ENCODE results near the gene SCAP. TPM values are rescaled to one million over a fixed set of nuclear protein-coding genes. Genes with fewer than 3 reads are reported as not detected.

SCAP gene
- total and polyA plus RNA-seq, 2 of the 4 experiments (the other 2 are of a cell fraction): 25.3 to 34.6 TPM

- Histone ChIP-seq H3K18ac (ENCODE audit: low read depth, low read length) (no peak overlapping the region), H3K9me3 (ENCODE audit: control insufficient read depth, insufficient read depth, low read length) (no peaks in the 10 kb centered on the region), H3K9me1 (ENCODE audit: insufficient read depth, low read length) (peaks cover 3% of the 10 kb centered on the region; the same call in 1 of the 2 replicates), H3K23ac (ENCODE audit: low read depth, low read length) (peak overlapping the region; percentile 38; the same call in 1 of the 2 replicates), H3K27ac (ENCODE audit: insufficient read depth, low read length) (peak overlapping the region; percentile 83), H3K4me1 (ENCODE audit: control insufficient read depth, insufficient read depth, low read length) (peaks cover 2% of the 10 kb centered on the region; the same call in 1 of the 2 replicates), H4K5ac (ENCODE audit: low read depth, low read length) (peak overlapping the region; percentile 98), H4K91ac (ENCODE audit: insufficient read depth, low read depth, low read length) (no peak overlapping the region), H4K8ac (ENCODE audit: low read depth in 2 of 2, low read length in 2 of 2) (peak overlapping the region; percentile 93 to 98), H2BK5ac (ENCODE audit: low read depth, low read length, poor library complexity, severe bottlenecking) (peak overlapping the region; percentile 74), H3K4ac (ENCODE audit: low read depth, low read length) (peak overlapping the region; percentile 87), H2BK20ac (ENCODE audit: low read depth, low read length) (no peak overlapping the region), H3K14ac (replicated peaks; ENCODE audit: low read depth, low read length) (peak overlapping the region; percentile 94), H3K4me3 (ENCODE audit: insufficient read depth, low read depth, low read length) (peak overlapping the region; percentile 85), H2AK5ac (ENCODE audit: low read depth, low read length) (0 out of 2 replicates have a peak overlapping the region, but pooled peaks have one; percentile 52), H2BK120ac (ENCODE audit: low read depth, low read length) (0 out of 2 replicates have a peak overlapping the region, but pooled peaks have one; percentile 59), H2AFZ (replicated peaks; ENCODE audit: low read length, poor library complexity) (peak overlapping the region; percentile 98), H3K9ac (ENCODE audit: low read depth, low read length) (peak overlapping the region; percentile 81; the same call in 1 of the 2 replicates), H3K79me1 (ENCODE audit: low read depth in 1 of 2, low read length in 2 of 2) (peaks cover 3 to 32% of the 10 kb centered on the region in 2 experiments), H3K27me3 (ENCODE audit: control insufficient read depth, insufficient read depth, low read length) (no peaks in the 10 kb centered on the region), H4K20me1 (ENCODE audit: insufficient read depth, low read length) (peaks cover 12% of the 10 kb centered on the region; the same call in 1 of the 2 replicates), H2BK15ac (ENCODE audit: low read depth, low read length) (no peak overlapping the region), H3K36me3 (ENCODE audit: control insufficient read depth, insufficient read depth, low read length) (no peaks in the 10 kb centered on the region), H3K4me2 (ENCODE audit: low read depth, low read length) (peak overlapping the region; percentile 86), H3K56ac (ENCODE audit: extremely low read depth, insufficient read depth, low read length) (no peak overlapping the region; the same call in 1 of the 2 replicates), H2AK9ac (replicated peaks; ENCODE audit: low read depth, low read length, poor library complexity) (no peak overlapping the region)
- in situ Hi-C loops (cut with MboI; ENCODE audit: low sequenced_read_pairs): loop anchor here (5.0 kb wide), 1 partner anchor 54 kb away; no protein-coding TSS in a partner anchor
- dilution Hi-C loops (cut with HindIII; ENCODE audit: low sequenced_read_pairs, unreplicated experiment): no loop called here
- no peak for DNase-seq
- intact Hi-C loops (cut with micrococcal nuclease): no loop called here
- ATAC-seq (ENCODE audit: low read depth): no peak
- WGBS, 2 experiments (ENCODE audit: extremely low coverage in 2 of 2, insufficient read length in 1 of 2): no CpG with 5 or more reads among the region's 5 CpGs
- TF ChIP-seq FOS (IDR thresholded peaks at IDR 0.05; ENCODE audit: low read depth, low read length) (no peak), MXI1 (IDR thresholded peaks at IDR 0.05; ENCODE audit: borderline replicate concordance, low read depth, low read length) (no peak), MAFK (IDR thresholded peaks at IDR 0.05; ENCODE audit: low read depth, low read length) (no peak), MAZ (IDR thresholded peaks at IDR 0.05; ENCODE audit: borderline replicate concordance, low read depth, low read length) (no peak), NFE2L2 (IDR thresholded peaks at IDR 0.05; ENCODE audit: low read depth, low read length) (no peak)
- TF ChIP-seq, protein P1, sequence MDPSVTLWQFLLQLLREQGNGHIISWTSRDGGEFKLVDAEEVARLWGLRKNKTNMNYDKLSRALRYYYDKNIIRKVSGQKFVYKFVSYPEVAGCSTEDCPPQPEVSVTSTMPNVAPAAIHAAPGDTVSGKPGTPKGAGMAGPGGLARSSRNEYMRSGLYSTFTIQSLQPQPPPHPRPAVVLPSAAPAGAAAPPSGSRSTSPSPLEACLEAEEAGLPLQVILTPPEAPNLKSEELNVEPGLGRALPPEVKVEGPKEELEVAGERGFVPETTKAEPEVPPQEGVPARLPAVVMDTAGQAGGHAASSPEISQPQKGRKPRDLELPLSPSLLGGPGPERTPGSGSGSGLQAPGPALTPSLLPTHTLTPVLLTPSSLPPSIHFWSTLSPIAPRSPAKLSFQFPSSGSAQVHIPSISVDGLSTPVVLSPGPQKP (IDR thresholded peaks at IDR 0.05; ENCODE audit: borderline replicate concordance, low read depth, low read length): no peak
- BruUV-seq (replicated peaks): no TSS peak
- ChIA-PET POLR2A (ENCODE audit: unreplicated experiment) (no interaction called here), CTCF (no interaction called here)
Measured at GRCh38 chr3:47476330-47476626, 537 bp upstream of the SCAP start.

Data from IMR-90 (cell line).